SHP77 (cell line): ENCODE measurements around the gene ABCB8.
A peak's percentile ranks its signal among the peaks of the same experiment; 100 is the strongest.
"Not testable (repeated sequence)": the region's sequence is repeated elsewhere in the genome, so short reads cannot be mapped to it uniquely, and the experiment has no call there.

Experiments used
- DNase-seq, 2 experiments: peaks; one replicate each; lab custom pipeline; 2025; lab: John Stamatoyannopoulos, UW

ABCB8 gene

DNA sequence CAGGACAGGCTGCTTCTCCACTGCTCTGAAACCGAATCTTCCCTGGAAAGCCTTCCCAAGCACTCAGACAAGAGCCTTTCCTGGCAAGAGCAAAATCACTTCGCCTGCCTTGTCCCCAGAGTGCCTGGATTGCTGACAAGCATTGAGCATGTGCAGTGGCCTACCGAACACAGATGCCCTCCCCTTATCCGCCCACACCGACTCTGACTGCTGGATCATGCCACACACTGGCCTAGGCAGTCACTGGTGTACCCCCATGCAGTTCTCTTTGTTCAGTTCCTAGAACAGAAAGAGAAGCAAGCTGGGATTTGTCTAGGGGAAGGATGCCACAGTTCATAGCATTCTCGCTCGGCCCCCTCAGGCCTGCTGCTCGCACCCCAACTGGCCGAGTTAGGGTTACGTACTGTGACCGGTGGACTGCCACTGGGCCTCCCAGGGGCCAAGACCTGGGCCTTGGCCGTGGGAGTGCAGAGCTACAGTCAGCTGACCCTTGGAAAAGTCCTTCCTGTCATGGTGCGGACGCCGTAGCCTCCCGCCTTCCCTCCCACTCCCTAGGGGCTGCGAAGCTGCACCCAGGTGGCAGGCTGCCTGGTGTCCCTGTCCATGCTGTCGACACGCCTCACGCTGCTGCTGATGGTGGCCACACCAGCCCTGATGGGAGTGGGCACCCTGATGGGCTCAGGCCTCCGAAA is 6.9 kb downstream of the ABCB8 start:
- DNase-seq = no peak

GRCh38 chr7:151035902-151036301 is 7.7 kb downstream of the ABCB8 start:
- no peak for DNase-seq

DNA sequence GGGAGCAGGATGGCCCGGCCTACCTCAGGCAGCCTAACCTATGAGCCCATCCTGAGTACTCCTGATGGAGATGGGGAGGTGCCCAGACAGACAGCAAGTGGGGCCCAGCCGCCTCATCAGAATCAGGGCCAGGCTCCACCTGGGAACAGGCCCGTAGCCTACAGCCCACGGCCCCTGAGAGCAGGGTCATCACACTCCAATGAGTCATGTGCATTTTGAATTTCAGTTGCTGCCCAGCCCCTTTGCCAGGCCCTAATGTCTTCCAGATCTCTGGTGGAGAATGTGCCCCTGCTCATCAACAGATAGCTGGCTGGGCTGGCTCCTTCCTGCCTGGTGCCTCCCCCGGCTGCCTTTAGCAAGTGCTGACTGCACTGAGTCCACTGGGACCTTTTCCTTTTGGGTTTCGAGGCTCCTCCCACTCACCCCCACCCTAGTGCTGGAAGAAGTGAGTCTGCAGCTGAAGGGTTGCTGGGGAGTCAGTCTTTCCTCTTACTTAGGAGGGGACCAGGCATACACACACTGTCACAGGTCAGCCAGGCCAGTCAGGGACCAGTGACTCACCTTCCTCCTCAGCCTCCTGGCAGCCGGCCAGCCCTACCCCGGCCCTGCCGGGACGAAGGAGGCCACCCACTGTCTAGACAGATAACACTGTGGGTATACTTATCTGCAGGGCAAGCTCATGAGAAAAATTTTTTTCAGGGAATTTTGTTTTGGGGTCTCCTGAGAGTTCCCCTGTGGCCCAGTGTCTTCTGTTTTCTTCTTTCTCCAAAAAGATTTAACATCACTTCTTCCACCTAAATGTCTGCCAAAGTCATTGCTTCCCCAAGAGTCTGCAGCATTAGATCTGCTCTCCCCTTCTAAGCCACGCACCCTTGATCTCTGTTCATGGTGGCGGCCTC is 10.9 kb downstream of the ABCB8 start:
- peak; percentile 24 to 33 for DNase-seq

DNA sequence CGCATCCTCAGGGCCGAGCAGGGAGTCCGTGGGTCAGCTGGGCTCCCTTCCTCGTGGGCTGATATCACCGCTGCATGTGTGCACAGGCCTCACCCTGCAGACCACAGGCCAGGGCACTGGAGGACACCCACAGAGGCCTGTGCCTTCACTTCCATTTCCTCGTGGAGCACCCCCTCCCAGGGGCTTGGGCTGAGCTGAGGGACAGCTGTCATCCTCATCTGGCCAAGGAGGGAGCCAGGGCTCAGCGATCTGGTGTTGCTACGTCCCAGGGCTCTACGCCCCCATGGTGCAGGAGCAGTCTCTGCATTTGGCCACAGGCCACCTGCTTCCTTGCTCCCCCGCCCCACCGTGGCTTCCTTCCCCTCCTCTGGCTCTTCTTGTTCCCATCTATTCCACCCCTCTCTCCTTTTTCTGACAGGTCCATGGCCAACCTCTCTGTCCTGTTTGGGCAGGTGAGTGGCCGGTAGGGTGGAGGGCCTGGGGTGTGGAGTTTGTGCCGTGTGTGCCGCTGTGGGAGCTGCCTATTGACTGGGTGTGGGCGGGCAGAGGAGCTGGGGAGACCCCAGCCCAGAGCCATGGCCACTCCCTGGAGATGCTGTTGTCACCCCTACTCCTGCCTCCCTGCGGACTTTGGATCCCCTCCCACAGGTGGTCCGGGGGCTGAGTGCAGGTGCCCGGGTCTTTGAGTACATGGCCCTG is 11.7 kb downstream of the ABCB8 start:
- no peak for DNase-seq

GRCh38 chr7:151040616-151041375 is 12.5 kb downstream of the ABCB8 start:
- no peak for DNase-seq

DNA sequence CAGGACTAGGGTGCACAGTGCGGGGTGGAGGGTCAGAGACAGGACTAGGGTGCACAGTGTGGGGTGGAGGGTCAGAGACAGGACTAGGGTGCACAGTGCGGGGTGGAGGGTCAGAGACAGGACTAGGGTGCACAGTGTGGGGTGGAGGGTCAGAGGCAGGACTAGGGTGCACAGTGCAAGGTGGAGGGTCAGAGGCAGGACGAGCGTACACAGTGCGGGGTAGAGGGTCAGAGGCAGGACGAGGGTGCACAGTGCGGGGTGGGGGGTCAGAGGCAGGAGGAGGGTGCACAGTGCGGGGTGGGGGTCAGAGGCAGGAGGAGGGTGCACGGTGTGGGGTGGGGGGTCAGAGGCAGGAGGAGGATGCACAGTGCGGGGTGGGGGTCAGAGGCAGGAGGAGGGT is 15.2 kb downstream of the ABCB8 start:
- not testable (repeated sequence) for DNase-seq

- no peak for DNase-seq
Observed at GRCh38 chr7:151043959-151044358, 15.7 kb downstream of the ABCB8 start.

DNA sequence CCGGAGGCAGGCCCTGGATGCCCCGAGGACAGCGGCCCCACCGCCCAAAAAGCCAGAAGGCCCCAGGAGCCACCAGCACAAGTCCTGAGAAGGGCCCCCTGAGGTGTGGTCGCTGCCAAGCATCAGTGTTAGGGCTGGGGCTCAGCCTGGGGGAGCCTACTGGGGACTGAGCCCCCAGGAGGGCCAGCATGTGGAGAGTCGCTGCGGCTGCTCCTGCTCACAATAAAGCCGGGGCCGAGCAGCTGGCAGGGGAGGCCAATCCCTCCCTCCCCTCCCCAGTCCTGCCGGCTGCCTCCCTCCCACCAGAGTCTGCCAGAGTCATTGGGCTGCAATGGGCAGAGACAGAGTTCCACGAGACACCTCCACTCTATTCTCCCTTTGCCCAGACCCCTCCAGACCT is 17.0 kb downstream of the ABCB8 start:
- no peak for DNase-seq

- no peak for DNase-seq
Observed at GRCh38 chr7:151045967-151046366, 17.7 kb downstream of the ABCB8 start.

DNA sequence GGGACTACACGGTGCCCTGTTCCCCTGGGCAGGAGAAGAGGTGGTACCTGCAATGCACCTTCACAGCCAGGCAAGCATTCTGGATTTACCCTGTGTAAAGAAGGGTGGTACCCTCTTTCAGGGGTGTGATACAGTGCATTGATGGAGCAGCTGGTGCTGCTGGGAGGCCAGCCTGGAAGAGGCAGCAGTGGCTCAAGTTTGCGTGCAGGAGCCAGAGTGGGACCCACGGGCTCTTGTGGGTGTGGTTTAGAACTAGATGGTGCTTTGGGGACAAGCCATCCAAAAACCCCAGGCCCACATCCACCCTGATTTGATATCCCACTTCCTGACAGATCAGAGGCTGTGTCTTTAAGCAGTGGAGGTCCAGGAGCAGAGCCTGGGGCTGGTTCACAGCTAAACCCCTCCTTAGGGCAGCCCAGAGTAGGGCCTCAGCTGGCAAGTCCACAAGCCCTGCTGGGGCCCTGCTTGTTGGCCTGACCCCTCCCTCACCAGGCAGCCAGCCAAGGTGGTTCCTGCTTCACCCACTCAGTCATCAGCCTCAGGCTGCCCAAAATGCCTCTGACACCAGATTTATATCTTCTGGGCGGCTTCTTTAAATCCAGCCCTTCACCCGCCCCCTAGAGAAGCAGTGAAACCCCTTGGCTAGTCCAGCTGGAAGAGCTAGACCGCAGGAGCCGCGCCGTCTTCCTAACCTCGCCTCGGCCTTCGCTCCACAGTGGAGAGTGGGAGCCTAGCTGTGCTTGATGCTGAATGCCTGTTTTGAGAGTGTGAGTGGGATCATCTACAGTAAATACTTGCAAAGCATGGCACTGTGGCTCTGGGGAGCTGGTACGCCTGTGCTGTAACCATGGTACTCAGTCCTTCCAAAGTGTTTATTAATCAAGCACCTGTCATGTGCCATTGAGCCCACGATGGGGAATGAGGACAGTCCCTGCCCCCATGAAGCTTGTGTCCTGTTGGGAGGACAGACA is 18.6 kb downstream of the ABCB8 start:
- peak in 1 of 2 experiments; percentile 8 for DNase-seq

GRCh38 chr7:151047976-151048815 is 19.9 kb downstream of the ABCB8 start, which contains the start of gene ASIC3:
ASIC3 (plus strand) TSS chr7:151048531; CDS start chr7:151048886, 355 bp downstream.
- no peak for DNase-seq

DNA sequence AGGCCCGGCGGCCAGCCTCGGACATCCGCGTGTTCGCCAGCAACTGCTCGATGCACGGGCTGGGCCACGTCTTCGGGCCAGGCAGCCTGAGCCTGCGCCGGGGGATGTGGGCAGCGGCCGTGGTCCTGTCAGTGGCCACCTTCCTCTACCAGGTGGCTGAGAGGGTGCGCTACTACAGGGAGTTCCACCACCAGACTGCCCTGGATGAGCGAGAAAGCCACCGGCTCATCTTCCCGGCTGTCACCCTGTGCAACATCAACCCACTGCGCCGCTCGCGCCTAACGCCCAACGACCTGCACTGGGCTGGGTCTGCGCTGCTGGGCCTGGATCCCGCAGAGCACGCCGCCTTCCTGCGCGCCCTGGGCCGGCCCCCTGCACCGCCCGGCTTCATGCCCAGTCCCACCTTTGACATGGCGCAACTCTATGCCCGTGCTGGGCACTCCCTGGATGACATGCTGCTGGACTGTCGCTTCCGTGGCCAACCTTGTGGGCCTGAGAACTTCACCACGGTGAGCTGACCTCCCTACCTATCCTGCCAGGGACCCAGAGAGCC is 20.7 kb downstream of the ABCB8 start:
- DNase-seq = no peak

- no peak for DNase-seq
Observed at GRCh38 chr7:151051108-151051507, 22.9 kb downstream of the ABCB8 start.

DNA sequence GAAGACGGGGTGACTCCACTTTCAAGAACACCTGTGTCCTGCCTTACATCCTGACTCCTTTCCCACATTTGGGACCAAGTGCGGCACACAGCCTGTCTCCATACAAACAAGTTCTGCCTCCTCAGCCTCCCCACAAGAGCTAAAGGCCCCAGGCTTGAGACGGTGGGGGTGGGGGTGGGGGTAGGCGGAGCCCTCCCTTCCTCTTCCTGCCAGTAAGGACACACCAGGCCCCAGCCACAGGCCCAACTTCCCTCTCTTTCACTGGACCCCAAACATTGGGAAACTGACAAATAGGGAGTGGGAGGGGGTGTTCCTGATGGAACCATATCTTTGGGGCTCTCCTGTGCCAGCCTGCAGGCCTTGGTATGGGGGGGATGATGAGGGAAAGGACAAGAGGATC is 24.8 kb downstream of the ABCB8 start:
- no peak for DNase-seq

DNA sequence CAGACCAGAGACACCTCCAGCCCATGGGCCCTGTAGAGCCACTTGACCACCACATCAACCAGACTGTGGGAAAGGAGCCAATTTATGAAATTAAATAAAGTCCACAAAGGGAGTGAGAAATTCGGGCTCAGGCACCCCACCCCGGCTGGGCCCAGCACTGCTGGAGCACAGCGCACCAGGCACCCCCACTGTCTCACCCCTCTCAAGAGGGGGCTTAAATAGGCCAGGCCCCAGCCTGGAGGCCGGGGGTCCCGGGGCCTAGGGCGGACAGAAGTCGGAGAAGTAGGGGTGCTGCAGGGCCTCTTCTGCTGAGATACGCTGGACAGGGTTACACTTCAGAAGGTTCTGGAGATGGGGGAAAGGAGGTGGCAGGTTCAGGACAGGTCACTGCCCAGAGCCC is 25.5 kb downstream of the ABCB8 start:
- no peak for DNase-seq

GRCh38 chr7:151056283-151056665 is 28.0 kb downstream of the ABCB8 start:
- no peak for DNase-seq

DNA sequence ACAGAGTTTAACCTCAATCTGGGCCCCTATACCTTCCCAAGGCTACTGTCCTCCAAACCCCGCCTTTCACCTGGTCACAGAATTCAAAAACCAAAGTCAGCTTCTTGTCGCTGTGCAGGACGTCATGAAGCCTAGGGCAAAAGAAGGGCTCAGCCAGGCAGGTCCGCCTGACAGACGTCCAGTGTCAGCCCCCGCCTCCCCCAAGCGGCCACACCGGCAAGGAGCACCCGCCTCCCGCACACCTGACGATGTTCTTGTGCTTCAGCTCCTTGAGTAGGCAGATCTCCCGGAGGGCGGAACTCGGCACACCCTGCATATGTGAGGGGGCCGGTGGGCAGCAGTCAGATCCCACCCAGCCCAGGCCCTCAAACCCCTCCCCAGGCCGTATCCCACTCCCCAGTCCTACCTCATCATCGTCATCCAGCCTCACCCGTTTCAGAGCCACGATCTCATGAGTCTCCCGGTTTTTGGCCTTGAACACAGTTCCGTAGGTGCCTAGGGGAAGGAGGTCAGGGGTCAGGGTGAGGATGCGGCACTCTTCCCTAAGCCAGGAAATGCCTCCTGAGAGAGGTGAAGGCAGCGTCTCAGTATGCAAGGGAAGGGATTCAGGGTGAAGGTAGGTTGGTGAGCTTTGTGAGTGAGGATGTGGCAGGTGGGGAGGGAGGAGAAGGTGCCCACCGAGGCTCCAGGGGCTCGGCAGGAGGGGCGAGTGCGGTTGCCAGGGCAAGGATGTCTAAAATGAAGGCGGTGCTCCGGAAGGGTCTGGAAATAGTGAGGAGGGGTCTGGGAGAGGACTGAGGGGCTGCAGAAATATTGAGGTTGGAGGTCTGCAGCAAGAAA is 28.6 kb downstream of the ABCB8 start:
- peak in 1 of 2 experiments; percentile 4 for DNase-seq

- DNase-seq = peak in 1 of 2 experiments; percentile 46
Observed at GRCh38 chr7:151057506-151057988, 29.3 kb downstream of the ABCB8 start, which contains the start of gene CDK5. CDK5 (minus strand) TSS chr7:151057897; CDS start chr7:151057848, 49 bp downstream.
